ENCODE measurements around the gene EIF2B2.

DNA sequence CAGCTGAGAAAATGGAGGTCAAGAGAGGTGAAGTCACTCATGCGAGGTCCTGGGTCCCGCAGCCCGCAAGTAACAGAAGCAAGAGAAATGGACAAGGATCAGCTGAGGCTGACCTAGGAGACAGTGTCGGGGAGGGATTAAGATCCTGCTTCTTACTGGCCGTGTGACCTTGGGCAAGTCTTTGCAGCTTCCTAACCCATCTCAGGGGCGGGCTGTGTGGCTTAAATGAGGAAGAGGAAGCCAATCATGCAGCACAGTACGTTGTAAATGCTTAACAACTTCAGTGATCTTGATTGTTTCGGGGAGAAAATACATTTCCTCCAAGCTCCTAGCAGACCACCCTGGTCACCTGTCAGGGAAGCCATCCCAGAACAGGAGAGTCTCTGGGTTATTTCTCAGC, 40.2 kb upstream of the EIF2B2 start:
- TF ChIP-seq CTCF (IDR thresholded peaks at IDR 0.05), result no peak
- no peak for TF ChIP-seq POLR2A (IDR thresholded peaks at IDR 0.05)
